GM21367 (cell line): ENCODE results near the gene DLGAP4.
"Not testable (repeated sequence)": the region's sequence is repeated elsewhere in the genome, so short reads cannot be mapped to it uniquely, and the experiment has no call there.

Source experiments
- ATAC-seq: cut with Tn5 transposase; IDR thresholded peaks from one replicate; pipeline ENCODE4 v1.9.1; 2021; ENCODE audit not compliant: unreplicated experiment

DLGAP4 gene

GRCh38 chr20:36547186-36548005 lies 241.3 kb downstream of the DLGAP4 start:
- ATAC-seq, result no peak

- ATAC-seq, result no peak
Measured at GRCh38 chr20:36548006-36548315, 241.8 kb downstream of the DLGAP4 start.

GRCh38 chr20:36548704-36549627 lies 242.8 kb downstream of the DLGAP4 start:
- ATAC-seq, result no peak

- no peak for ATAC-seq
Measured at GRCh38 chr20:36549628-36549941, 243.4 kb downstream of the DLGAP4 start.

DNA sequence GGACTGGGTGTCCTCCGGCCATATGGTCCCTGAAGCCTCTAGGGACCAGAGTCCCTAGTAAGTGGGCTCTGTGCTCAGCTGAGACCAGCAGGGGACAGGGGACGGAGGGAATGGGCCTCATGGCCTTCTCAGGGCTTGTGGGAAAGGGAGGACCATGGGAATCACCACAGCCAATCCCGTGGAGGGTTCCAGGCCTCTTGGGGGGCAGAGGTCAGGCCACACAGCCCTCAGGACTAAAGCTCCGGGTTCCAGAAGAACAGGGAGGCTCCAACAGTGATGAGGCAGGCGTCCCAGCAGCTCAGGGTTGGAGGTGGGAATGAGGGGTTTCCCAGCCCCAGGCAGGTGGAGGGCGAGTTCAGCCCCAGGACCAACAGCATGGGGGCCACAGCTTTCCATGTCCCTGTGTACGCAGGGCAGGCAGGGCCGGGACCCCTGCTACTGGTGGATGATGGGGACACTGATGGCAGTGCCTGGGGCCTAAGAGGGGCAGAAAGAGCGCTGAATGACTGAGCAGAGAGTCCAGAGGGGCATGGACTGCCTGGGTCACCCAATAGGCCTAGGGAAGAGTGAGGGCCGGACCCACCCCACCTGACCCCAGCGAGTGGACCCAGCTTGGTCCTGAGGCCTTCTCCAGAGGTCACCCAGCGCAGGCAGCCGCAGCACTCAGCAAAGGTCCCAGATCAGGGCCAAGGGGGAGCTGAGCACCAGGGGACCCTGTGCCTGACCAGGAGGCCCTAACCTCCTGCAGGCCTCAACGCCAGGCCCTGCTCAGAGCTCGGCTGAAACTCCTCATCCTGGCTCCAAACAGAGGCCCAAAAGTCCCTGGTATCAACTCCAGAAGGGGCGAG lies 244.0 kb downstream of the DLGAP4 start:
- no peak for ATAC-seq

- ATAC-seq, result no peak
Measured at GRCh38 chr20:36550790-36551299, 244.7 kb downstream of the DLGAP4 start.

DNA sequence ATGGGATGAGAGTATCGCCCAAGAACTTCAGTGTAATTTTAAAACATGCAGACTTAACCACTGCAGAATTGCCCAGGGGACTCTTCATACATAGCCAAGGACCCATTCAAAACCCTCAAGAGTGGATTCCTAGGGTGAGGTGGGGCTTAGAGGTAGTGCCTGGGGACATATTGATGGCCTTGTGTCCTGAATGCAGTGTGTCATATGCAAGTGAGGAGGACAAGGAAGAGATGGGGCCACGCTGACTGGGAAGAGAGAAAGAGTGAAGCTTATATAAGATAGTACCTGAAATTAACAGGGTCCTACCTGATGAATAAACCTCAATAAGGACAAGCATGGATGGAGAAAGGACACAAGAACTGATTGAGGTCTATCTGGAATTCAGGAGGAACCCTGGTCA lies 249.1 kb downstream of the DLGAP4 start:
- ATAC-seq, result no peak

DNA sequence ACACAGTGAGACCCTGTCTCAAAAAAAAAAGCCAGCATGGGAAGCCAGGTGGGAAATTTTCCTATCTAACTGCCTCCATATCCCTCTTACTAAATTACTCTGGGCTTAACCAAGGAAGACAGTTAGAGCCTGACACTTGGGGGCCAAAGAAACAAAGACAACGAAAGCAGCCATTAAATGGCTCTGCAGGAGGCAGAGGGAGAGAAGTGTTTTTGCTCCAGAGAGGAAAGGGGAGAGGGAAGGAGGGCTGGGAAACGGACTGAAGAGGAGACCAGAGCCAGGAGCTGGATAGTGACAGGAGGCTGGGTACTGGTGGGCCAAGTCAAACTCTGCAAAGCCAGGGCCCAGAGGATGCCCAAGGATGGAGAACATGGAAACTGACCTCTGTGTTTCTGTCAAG lies 256.6 kb downstream of the DLGAP4 start:
- no peak for ATAC-seq

DNA sequence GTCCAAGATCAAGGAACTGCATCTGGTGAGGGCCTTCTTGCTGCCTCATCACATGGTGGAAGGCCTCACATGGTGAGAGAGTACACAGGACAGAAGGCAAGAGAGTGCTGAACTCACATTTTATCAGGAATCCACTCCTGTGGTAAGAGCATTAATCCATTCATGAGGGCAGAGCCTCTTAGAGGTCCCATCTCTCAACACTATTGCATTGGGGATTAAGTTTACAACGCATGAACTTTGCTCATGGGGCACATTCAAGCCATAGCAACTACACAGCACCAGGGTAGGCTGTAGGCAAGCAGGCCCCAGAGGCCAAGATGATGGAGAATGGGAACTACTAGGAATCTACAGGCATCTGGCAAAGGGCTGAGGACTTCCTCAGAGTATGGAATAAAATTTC lies 257.2 kb downstream of the DLGAP4 start:
- ATAC-seq, result no peak

- not testable (repeated sequence) for ATAC-seq
Measured at GRCh38 chr20:36564078-36564725, 258.1 kb downstream of the DLGAP4 start.

DNA sequence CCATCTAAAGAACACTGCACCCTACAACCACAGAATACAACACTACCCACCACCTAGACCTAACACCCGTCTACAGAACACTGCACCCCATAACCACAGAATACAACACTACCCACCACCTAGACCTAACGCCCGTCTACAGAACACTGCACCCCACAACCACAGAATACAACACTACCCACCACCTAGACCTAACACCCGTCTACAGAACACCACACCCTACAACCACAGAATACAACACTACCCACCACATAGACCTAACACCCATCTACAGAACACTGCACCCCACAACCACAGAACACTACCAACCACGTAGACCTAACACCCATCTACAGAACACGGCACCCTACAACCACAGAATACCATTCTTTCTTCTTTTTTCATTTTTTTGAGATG lies 258.6 kb downstream of the DLGAP4 start:
- ATAC-seq, result not testable (repeated sequence)

GRCh38 chr20:36565520-36565919 lies 259.4 kb downstream of the DLGAP4 start:
- ATAC-seq, result no peak

- no peak for ATAC-seq
Measured at GRCh38 chr20:36569847-36570429, 263.8 kb downstream of the DLGAP4 start.

DNA sequence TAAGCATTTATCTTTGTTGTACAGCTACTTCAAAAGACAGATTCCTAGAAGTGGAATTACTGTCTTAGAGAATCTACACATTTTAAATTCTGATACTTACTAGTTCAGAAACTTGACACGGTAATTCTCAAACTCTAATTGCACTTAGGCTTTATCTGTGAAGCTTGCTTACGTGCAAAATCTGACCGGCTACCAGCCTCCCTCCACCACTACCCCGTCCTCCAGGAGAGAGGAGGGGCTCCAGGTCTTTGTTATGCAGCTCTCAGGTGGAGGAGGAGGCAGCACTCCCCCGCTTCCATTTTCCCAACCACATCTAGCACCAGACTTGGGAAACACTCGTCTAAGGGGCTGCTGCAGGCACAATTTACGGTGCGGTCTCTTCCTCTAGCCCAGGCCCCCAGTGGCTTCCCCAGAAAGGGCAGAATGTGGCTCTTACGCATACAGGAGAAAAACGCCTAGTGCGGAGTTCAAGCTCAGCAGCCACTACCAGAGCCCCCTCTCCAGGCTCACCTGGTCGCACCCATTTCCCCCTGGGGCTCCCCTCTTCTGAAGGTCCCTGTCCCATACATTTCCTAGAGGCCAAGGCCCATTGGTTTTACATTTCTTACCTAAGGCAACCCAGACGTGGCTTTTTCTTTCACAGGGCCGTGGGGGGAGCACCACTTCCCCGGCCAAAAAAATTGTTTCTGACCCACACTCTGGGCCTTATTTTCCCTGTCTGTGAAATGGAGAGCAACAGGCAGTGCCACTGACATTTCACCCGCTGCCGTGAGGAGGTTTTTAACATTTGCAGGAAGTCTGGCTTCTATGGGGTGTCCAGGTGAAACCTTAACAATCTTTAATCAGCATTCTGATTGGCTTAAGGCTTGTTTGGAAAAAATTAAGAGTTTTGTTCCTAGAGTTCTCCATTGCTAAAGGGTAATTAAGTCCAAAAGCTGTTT lies 265.7 kb downstream of the DLGAP4 start:
- no peak for ATAC-seq

DNA sequence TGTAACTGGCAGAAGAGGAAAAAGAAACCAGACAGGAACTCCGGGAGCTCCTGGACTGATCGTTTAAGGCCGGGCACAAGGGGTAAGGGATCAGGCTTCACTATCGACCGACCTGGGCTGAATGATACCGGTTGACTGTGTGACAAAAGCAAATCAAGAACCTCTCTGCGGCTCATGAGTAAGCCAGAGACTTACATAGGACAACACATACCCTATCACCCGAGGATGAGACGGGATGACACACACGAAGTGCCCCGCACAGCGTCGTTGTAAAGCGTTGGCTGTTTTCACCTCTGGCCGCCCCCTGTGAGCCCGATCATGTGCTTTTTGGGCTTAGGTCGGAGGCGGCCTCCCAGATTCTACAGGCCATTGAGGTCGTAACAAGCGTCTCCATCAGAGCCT lies 266.6 kb downstream of the DLGAP4 start:
- ATAC-seq, result no peak

DNA sequence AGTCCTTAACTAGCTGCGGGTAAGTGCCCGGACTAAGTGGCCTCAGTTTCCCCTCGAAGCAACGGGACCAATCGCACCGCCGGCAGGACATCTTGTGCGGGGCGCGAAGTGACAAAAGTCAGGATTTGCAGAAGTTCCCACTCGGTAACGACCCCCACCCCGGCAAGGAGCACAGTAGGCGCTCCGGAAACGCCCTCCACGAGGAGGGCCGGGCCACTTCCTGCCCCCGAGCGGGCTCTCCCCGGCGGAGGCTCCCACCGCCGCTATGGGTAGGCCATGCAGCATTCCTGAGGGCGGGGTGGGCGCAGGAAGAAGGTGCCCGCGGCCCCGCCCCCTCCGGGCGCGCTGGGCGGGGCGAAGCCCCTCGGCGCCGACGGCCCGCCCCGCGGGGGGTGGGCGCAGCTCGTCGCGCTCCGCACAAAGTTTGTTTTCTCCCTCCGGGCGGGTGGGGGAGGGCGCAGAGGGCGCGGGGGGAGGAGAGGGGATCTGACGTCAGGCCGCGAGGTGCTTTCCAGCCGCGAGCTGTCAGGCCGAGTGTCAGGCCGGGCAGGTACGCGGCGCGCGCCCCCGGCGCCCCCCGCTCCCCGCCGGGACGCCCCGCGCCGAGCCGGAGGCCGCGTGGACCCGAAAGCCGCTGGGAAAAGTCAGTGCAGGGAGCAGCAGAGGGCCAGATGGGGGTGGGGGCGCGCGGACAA lies 267.1 kb downstream of the DLGAP4 start, which contains the start of gene TGIF2:
TGIF2 (plus strand) TSS at position 495 of the 695 bp plus-strand sequence. CDS start 5,178 bp downstream, outside the sequence.
- peak; percentile 50 for ATAC-seq

DNA sequence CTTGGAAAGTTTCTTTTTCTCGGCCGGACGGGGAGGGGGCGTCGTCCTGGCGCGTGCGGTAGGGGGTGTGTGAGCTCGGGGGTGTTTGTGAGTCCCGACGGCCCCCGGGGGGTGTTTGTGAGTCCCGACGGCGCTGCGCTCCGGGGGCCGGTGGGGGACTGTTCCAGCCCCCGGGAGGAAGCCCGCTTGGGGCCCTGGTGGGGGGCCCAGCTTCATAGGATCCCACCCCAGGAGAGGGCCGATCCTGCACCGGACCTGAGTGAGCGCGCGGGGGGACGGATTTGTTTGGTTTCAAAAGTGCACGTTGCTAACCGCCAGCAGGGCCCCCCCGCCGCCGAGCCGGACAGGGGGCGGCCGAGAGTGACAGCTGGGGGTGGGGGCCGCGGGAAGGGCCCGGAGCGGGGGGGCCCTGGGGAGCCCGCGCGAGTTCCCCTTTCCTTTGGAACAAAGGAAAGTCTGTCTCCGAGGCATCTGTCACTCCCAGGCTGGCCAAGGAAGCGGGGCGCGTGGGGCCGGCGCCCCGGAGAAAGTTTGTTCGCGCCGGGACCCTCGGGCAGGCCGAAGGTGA lies 267.7 kb downstream of the DLGAP4 start:
- no peak for ATAC-seq
